Hippocampal formation (tissue), 2 donors: Measurements from ENCODE around the gene IGSF22.
A peak's percentile ranks its signal among the peaks of the same experiment; 100 is the strongest.

ENCODE experiments used
- DNase-seq, 2 donors: peaks; one replicate each; lab custom pipeline; 2025; lab: John Stamatoyannopoulos, UW

IGSF22 gene

DNA sequence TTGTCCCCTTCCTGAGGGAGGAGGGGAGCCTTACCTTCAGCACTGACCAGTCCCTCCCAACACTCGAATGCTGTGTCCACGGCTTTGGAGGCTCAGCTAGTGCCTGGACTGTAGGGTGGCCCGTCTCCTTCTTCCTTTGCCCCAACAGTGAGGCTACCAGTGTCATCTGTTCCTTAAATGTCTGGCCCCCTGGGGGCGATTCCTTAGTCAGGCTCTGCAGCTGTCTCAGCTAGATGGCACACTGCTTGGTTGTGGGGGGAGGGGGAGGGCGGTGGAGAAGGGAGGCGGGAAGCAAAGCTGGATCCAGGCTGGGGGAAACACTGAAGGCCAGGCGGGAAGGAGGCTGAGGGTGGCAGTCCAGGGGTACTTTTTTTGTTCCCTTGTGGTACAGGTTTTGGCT is at the start of gene IGSF22:
TSS of gene IGSF22 (minus strand) at position 149 of the 400 bp plus-strand sequence. CDS start 1,952 bp downstream, outside the sequence.
- no peak for DNase-seq

- DNase-seq, result no peak
Measured at GRCh38 chr11:18774801-18775200, 48.8 kb upstream of the IGSF22 start.

DNA sequence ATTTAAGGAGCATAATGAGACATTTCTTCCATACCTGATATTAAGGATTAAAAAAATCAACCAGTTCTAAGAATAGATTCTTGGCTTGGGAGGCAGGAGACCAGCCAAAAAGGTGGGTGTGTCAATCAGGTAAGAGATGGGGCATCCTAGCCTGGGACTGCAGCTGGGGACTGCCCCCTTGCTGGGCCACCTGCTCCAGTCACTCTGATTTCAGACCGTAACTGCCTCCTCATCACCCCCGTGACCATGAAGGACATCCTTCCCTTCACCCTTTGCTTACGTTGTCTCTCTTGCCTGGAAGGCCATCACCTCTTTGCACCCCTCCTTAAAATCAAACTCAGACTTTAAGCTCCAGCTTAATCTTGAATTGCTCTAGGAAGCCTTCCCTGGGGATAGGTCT is 47.7 kb upstream of the IGSF22 start:
- no peak for DNase-seq

GRCh38 chr11:18773104-18773503 is 47.1 kb upstream of the IGSF22 start:
- DNase-seq, result no peak

DNA sequence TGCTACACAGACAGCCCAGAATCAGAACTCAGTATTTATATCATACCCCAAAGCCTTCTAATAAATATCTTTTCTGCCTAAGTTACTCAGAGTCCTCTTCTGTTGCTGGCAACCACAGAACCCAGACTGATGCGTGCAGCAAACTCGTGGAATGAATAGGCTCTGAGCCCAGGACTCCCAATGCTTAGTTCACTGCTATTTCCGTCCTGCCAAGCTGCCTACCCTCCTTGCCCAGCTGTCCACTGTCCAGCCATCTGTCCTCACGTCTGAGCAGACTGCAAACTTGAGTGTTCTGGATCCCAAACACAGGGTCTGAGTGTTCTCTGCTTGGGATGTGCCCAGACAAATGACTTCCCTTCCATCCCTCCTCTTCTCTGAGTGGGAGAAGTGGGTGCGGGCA is 46.2 kb upstream of the IGSF22 start:
- peak in 1 of 2 donors; percentile 44 for DNase-seq

DNA sequence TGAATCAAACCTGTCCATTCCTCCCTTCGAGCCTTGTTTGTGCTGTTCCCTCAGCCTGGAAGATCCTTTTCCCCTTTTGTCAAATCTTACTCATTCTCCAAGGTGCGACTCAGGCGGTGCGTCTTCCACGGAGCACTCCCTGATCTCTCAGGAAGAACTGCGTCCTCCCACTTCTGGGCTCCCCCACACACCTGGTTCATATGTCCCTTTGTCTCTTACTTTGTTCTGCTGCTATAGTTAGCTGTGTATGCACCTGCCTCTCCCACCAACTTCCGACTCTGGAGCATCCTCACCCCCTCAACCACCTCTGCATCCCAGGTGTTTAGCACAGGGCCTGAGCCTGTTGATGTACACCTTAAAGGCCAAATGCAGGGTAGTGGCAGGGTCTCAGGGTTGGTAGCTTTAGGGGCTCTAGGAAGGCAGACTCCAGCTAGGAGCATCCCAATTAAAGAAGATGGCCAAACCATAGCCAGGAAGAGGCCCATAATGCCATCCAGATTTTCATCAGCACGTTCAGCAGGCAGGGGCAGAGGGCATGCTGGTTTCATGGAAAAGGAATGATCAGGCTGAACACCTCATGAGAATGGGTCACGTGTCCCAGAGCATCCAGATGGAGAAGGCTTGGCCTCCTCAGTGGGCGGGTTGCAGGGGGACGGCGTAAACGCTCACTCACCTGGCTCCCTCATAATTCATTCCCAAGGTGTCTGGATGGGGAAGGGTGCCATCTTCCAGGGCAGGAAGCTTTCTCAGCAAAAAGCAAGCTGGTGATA is 45.5 kb upstream of the IGSF22 start:
- DNase-seq, result no peak

DNA sequence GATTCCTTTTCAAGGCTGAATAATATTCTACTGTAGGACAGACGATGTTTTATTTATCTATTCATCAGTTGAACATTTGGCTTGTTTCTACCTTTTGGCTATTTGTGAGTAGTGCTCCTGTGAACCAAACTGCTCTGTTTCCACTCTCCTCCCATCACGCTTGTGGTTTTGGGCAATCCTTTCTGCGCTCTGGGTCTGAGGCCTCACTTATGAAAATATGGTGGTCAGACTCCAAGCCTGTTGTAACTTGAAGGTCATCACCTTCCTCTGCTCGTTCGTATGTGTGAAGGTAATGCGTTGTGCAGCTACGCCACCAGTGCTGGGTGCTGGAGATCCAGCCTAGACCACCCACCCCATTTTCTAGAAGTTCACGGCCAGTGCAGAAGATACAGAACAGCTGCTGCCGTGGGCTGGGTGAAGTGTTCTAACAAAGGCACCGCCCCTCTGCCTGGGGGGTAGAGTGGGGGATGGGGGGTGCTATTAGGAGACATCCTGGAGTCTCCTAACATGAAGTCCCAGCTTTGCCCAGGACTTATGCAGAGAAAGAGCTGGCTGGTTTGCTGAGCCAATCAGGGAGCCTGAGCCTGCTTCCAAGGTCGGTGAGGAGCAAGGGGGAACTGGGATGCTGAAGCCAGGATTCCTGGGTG is 44.6 kb upstream of the IGSF22 start:
- no peak for DNase-seq

DNA sequence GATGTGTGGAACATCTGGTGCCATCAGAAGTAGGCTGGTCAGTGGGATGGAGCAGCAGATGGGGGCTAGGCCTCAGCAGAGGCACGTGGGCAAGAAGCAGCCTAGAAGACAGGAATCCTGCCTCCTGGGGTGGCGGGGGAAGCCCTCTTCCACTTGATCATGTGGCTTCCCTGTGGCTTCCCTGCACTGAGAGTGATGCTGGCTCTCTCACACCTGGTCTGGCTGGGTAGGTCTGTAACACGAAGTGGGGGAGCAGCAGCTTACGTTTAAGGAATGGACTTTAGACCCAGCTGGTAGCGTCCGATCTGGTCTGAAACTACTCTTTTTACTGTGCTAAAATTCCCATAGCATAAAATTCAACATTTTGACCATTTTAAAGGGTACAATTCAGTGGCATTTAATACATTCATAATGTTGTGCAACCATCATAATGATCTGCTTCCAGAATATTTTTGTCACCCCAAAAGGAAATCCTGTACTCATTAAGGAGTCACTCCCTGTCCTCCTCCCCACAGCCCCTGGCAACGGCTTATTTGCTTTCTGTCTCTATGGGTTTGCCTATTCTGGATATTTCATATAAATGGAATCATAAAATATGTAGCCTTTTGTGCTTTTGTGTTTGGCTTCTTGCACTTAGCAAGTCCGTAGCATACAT is 43.9 kb upstream of the IGSF22 start:
- DNase-seq, result no peak

- no peak for DNase-seq
Measured at GRCh38 chr11:18768978-18769377, 43.0 kb upstream of the IGSF22 start.

DNA sequence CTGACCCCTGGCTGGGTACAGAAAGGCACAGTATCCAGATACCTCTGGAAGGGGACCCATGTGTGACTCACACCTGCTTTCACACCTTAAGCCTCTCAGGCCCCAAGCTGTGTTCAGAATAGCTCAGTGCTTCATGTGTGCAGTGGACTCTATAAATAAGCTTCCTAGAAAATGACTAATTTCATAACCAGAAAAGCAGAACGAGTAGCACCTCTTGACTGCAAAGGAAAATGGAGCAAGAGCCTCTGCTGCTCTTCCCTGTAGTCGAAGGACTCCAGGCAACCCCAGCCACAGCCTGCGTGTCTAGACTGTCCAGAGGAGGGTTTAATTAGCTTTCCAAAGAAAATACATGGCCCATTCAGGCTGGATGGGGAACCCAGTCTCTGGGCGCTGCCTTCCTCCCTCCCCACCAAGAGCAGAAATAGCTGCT is 42.5 kb upstream of the IGSF22 start:
- no peak for DNase-seq

DNA sequence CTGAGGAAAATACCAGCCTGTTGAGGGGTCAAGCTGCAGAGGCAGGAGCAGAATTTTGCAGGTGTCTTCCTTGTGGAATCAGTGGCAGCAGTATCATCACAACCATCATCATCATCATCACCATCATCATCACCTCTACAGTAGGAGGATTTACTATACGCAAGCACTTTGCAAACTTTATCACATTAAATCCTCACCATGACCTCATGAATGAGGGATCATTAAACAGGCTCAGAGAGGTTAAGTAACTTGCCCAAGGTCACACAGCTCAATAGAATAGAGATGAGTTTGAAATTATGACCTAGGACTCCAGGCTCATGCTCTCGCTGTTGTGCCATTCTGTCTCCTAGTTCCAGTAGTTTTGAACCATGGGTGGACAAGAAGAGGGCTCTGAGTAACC is 40.0 kb upstream of the IGSF22 start:
- DNase-seq, result no peak

GRCh38 chr11:18765554-18765953 is 39.6 kb upstream of the IGSF22 start:
- DNase-seq, result no peak

DNA sequence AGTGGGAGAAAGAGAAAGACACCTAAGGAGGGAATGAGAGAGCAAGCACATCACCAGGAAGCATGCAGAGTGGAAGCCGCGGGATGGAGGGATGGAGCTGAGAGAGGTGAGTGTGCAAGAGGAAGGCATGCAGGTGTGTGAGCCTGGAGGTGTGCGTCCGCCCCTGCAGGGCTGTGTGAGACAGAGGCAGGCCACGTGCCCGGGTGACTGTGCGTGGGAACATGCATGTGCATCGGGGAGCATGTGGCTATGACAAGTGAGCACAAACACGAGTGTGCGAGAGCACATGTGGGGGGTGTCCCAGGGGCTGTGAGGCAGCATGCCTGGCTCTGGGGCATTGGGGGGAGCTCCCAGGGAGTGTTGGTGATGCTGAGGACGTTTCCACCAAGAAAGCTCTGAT is 35.8 kb upstream of the IGSF22 start:
- DNase-seq, result no peak

DNA sequence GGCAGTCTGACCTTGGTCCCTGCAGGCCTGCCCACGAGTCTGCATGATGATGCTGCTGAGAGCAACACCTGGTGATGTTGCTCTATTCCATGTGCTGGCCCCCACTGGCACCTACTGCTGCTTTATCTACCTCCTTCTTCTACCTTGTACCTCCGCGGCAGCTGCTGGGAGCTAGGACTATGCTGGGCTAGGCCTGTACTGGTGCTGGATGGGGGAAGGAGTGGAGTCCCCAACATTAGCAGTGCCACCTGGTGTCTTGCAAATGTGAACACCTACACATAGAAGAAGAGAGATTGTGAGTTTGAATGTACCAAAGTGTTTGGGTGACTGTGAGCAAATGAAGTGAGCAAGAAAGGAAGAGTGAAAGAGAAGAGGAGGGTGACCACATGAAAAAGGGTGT is 35.2 kb upstream of the IGSF22 start:
- no peak for DNase-seq

DNA sequence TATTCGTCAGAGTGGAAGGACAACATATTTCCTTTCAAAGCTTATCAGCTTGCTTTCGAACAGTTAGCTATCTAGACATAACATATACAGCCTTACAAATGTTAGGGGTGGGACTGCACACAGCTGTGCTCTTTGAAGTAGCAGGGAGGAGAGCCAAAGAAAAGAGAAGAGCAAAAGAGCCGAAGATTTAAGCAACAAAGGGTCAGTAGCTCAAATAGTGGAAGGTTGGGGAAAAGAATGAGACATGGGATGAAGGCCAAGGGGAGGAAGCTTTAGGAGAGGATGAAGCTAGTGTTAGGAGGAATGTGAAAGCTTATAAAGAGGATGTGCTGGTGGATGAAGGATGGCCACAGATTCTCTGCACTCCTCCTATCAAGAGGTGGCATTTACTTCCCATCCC is 31.8 kb upstream of the IGSF22 start:
- no peak for DNase-seq

GRCh38 chr11:18756889-18757288 is 30.9 kb upstream of the IGSF22 start:
- DNase-seq, result no peak

DNA sequence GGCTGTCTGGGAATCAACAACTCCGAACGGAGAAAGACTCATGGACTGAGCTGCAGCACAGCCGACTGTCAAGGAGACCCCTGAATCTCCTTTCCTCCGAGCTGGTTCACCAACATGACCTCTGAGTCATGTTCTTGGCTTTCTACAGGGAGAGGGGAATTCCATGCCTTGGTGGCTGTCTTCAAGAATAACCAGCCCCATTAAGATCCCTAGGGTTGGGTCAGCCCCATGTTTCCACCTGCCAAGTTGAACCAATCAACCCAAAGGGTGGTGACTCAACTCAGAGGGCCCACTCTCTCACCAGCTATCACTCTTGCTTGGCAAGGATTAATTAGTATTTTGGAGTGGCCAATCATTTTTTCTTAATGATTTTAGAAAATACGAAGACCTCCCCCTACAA is 28.3 kb upstream of the IGSF22 start:
- DNase-seq, result no peak

DNA sequence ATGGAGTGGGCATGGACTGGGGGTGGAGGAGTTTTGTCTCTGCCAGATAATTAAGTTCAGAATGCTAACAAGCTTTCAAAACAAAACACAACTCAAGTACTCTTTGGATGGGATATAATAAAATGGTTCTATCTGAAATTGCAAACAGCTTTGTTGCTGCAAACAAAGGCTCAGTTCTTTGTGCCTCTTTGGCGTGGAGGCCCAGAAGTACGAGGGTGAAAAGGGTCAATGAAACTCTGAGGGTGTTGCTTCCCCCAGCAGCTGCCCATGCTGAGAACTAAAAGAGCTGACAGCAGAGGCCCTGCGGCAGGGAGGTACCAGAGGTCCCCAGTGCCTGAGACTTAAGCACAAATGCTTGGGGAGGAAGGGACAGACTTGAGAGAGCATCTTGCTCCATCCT is 26.5 kb upstream of the IGSF22 start:
- peak in 1 of 2 donors; percentile 53 for DNase-seq

GRCh38 chr11:18750944-18751343 is 25.0 kb upstream of the IGSF22 start:
- DNase-seq, result no peak

GRCh38 chr11:18749681-18750319 is 23.8 kb upstream of the IGSF22 start:
- DNase-seq, result peak; percentile 26 to 66

GRCh38 chr11:18748766-18749365 is 22.9 kb upstream of the IGSF22 start:
- no peak for DNase-seq

DNA sequence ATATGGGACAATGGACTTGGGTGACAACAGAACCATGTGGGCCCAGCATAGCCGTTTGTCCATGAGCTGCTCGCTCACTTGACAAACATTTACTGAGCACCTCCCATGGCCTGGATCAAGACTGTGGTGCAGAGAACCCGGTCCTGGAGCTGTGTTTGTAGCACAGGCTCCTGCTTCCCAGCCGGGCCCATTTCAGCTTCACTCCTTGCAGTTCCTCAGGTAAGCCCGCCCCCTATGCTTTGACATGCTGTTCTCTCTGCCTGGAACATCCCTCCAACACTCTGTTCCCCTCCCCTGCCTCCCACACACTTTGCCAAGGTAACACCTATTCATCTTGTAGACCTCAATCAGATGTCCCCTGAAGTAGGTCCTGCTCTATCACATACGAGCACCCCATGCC is 19.3 kb upstream of the IGSF22 start:
- no peak for DNase-seq
